GM10248 (cell line): ENCODE results near the gene FBXW11.

Experiments used
- CTCF ChIA-PET: fragments of 300-600 bp; sonication (Branson Sonifier 250); formaldehyde crosslinking; extraction: SDS; loops from one replicate; lab custom pipeline; 2021; ENCODE audit warnings: antibody characterized with exemption; lab: Yijun Ruan, JAX
- POLR2A ChIA-PET: fragments of 350-650 bp; sonication (Branson Sonifier 250); formaldehyde crosslinking; extraction: SDS; loops from one replicate; lab custom pipeline; 2020; ENCODE audit warnings: antibody characterized with exemption; lab: Yijun Ruan, JAX
- DNase-seq: peaks from one replicate; pipeline ENCODE4 v3.0.0; 2012; ENCODE audit errors: extremely low spot score
- TF ChIP-seq, protein P1 (sequence below): IDR thresholded peaks from 2 replicates; pipeline ENCODE4 v1.5.1; 2012; ENCODE audit warnings: mild to moderate bottlenecking, low read depth; ENCODE audit errors: extremely low read depth, missing control alignments, control extremely low read depth

Gene FBXW11

DNA sequence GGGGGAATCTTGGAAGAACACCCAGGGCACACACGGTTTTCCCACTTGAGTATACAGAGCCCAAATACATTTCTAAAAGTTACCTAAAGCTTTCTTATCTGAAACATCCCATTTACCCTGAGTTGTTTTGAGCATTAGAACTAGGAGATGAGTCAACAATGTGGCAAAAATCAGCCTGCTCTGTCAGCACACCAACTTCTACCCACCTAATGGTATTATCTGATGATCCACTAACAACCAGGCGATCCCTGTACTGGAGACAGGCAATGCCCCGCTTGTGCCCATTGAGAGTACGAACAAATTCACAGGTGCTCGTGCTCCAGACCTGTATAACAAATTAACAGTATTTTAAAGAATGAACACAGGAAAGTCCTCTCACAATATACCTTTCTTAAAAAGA is 133.8 kb downstream of the FBXW11 start:
- TF ChIP-seq, protein P1, sequence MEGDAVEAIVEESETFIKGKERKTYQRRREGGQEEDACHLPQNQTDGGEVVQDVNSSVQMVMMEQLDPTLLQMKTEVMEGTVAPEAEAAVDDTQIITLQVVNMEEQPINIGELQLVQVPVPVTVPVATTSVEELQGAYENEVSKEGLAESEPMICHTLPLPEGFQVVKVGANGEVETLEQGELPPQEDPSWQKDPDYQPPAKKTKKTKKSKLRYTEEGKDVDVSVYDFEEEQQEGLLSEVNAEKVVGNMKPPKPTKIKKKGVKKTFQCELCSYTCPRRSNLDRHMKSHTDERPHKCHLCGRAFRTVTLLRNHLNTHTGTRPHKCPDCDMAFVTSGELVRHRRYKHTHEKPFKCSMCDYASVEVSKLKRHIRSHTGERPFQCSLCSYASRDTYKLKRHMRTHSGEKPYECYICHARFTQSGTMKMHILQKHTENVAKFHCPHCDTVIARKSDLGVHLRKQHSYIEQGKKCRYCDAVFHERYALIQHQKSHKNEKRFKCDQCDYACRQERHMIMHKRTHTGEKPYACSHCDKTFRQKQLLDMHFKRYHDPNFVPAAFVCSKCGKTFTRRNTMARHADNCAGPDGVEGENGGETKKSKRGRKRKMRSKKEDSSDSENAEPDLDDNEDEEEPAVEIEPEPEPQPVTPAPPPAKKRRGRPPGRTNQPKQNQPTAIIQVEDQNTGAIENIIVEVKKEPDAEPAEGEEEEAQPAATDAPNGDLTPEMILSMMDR: no peak
- DNase-seq: no peak
- POLR2A ChIA-PET: no interaction called here
- CTCF ChIA-PET: interaction anchor here (1.2 to 3.1 kb wide), 5 partner anchors 9 to 39 kb away, joined by 3 to 15 read pairs (median 10); no protein-coding TSS in a partner anchor

DNA sequence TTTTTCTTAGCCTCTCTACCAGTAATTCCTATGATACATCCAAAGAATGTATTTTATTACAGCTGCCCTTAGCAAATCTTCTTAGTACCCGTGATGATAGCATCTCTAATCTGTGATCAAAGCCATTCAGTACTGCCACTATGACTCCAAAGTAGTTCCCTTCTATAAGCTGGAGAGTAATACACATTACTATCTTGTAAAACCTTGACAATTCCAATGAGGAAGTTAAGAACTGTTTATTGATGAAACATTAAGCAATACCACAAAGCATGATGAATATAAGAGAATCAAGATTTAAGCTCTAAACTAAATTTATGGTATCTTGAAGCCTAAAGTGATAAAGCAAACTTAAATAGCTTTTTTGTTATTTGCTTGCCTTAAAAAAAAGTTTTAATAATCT is 134.7 kb downstream of the FBXW11 start:
- CTCF ChIA-PET: interaction anchor here (1.1 to 3.1 kb wide), 6 partner anchors 10 to 453 kb away, joined by 3 to 15 read pairs (median 8); no protein-coding TSS in a partner anchor
- TF ChIP-seq, protein P1: no peak
- POLR2A ChIA-PET: no interaction called here
- no peak for DNase-seq

DNA sequence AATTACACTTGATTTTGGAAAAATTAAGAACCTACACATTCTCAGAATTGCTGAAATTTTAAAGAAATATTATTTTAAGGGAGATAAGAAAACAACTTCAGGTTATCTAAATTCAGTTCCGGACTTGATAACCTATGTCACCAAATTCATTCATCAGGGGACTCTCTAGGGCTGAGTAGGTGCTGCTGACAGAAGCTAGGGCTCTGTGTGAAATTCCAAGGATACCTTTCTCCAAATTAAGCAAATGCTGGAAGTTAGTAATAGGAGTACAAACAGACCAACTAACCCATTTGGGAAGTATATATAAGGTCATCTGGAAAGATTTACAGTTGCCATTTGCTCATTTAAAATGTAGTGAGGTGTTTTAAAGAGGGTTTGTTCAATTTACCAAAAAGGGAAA is 136.5 kb downstream of the FBXW11 start:
- DNase-seq: no peak
- ChIA-PET POLR2A (no interaction called here), CTCF (interaction anchor here (0.7 to 2.9 kb wide), 2 partner anchors 23 to 42 kb away, joined by 3 to 10 read pairs; no protein-coding TSS in a partner anchor)
- TF ChIP-seq, protein P1: no peak

DNA sequence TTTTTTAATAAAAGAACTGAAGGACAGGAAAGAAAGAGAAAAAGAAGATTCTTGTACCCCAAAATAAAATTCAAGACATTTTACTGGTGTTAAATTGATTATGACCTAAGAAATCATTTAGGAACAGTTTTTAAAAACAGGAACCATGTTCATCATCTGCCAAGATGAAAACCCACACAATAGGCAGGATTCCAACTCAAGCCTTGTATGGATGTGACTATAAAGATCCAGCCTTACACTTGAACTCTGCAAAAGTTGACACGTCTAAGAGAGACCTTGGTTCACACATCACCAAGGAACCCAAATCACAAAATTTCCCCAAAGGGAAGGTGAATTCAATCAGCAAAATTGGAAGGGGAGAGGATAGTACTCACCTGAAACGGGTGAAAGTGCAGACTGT is 138.2 kb downstream of the FBXW11 start:
- ChIA-PET POLR2A (no interaction called here), CTCF (no interaction called here)
- TF ChIP-seq, protein P1: no peak
- DNase-seq: no peak

DNA sequence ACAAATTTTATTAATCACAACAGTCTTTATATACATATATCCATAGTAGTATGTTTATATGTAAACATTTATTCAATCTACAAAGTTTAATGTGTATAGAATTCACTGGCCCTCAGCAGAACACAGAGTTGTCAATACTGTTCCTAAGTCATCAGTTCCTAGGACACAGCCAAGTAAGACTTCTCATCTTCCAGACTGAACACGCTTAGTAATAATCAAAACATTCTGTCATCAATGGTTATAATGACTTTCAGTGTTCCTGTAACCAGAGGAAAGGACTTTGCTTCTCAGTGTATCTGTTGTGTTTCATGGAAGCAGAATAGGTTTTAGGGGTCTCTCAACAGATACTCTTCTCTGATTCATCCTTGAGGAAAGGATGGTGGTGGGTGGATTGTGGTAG is 138.7 kb downstream of the FBXW11 start:
- DNase-seq: no peak
- ChIA-PET CTCF (no interaction called here), POLR2A (no interaction called here)
- TF ChIP-seq, protein P1: no peak

DNA sequence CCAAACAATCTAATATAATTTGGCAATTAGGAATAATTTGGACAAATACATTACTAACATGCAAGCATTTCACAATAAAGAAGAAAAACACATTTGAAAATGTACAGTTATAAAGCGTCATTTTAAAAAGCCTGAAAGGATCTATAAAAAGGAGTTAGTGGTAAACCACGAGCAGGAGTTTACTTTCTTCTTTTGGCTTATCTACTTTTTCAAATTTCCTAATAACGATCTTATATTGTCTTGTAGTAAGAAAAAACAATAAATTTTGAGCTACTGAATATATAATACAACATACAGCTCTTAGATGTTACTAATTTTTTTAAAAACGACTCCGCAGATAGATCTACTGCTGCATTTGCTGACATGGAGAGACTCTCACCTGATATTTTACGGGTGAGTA is 141.0 kb downstream of the FBXW11 start:
- ChIA-PET CTCF (no interaction called here), POLR2A (no interaction called here)
- DNase-seq: no peak
- TF ChIP-seq, protein P1: no peak
